ENCODE measurements around the gene TNFRSF18.

TNFRSF18 gene

DNA sequence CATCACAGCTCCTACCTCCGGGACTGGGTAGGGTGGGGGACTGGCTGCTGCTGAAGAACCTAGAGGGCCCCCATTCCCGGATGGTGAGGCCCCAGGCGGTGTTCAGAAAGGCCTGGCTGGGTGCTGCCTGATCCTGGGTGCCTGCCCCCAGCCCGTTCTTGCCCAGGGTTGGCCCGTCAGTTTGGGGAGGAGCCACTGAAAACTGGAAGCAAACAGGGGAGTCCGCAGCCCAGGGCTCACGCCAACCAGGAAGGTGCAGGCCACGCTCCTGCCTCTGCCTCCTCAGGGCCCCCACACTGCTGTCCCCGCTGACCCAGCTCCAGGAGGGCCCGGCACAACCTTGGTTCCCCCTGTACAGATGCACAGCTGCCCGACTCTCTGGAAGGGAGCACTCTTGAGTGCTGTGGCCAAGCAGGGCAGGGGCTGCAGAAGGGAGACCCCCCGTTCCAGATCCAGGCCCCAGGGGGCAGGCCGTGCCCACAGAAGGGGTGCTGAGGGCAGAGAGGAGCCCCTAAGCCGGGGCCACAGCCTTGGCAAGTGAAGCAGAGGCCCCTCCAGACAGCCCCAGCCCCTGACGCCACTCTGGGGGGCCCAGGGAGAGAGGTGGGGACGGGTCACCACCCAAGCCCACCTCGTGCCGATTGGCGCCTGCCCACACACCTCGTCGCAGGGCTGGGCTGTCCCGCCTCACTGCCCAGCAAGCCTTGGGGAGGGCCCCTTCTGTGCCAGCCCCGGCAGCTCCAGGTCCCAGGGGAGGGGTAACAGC, 34.6 kb upstream of the TNFRSF18 start:
- no peak for DNase-seq (ENCODE audit: low read depth)

- no peak for DNase-seq (ENCODE audit: low read depth)
Measured at GRCh38 chr1:1240348-1240732, 33.9 kb upstream of the TNFRSF18 start.

- no peak for DNase-seq (ENCODE audit: low read depth)
Measured at GRCh38 chr1:1239614-1240347, 33.4 kb upstream of the TNFRSF18 start.

- DNase-seq (ENCODE audit: low read depth) = no peak
Measured at GRCh38 chr1:1239227-1239613, 32.8 kb upstream of the TNFRSF18 start.

GRCh38 chr1:1238702-1239178, 32.3 kb upstream of the TNFRSF18 start:
- no peak for DNase-seq (ENCODE audit: low read depth)

- DNase-seq (ENCODE audit: low read depth) = no peak
Measured at GRCh38 chr1:1237874-1238701, 31.7 kb upstream of the TNFRSF18 start.

DNA sequence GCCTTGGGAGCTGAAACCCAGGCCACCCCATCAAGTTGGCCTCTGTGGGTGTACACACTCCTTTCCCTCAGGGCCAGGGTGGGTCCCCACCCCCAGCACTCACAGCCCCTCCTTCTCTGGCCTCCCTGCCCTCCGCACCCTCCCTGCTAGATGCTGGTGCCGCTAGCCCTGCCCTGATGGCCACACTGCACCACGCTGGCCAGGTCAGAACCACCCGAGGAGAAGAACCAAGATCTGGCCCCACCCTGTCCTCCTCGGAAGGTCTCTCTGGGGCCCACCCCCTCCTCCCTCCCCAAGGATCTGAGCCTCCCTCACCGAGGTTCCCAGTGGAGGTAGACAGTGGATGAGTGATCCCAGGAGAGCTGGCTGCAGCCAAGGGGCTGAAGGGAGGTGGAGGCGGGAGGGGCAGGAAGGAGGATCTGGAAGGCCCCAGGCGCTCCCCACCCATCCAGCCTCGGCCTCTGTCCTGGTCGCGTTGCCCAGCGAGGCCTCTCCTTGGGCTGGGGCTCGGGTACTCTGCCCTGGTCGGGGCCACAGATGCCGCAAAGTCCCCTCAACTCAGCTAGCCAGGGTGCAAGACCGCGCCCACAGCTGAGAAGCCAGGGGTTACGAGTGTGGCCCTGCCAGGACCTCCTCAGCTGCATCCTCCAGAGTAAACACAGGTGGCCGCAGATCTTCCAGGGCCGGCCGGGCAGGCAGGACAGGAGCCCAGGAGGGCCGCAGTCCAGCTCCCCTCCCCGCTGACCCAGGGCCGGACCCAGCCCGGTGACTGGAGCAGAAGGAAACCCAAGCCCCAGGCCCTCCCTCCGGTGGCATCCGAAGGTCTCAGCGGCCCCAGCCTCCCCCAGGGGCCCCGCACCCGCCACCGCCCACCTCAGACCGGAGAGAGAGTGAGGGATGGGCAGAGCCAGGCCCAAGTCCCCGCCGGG, 30.8 kb upstream of the TNFRSF18 start:
- DNase-seq (ENCODE audit: low read depth) = no peak

DNA sequence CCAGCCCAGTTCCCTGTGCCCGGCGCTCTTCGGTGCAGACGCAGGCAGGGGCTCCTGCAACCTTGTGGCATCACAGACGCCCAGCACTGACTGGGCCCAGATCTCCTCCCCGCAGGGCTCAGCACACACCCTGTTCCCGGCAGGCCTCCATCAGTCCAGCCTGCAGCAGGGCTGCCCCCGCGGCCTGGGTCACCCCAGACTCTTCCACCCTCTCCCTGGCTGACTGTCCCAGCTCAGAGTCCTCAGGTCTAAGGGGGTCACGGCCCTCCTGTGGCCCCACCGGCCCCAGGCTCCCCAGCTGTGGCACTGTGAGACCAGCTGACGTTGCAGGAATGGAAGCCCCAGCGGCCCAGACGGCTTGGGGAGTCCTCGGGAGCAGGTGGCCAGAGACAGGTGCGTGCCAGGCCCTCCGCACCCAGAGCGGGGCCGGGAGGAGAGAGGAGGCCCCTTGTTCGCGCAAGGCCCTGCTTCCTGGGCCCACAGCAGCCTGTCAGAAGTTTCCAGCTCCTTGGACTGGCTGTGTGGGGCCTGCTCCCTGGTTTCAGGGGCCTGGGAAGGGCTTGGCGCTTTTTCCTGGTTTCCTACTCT, 29.9 kb upstream of the TNFRSF18 start:
- DNase-seq (ENCODE audit: low read depth) = no peak

DNA sequence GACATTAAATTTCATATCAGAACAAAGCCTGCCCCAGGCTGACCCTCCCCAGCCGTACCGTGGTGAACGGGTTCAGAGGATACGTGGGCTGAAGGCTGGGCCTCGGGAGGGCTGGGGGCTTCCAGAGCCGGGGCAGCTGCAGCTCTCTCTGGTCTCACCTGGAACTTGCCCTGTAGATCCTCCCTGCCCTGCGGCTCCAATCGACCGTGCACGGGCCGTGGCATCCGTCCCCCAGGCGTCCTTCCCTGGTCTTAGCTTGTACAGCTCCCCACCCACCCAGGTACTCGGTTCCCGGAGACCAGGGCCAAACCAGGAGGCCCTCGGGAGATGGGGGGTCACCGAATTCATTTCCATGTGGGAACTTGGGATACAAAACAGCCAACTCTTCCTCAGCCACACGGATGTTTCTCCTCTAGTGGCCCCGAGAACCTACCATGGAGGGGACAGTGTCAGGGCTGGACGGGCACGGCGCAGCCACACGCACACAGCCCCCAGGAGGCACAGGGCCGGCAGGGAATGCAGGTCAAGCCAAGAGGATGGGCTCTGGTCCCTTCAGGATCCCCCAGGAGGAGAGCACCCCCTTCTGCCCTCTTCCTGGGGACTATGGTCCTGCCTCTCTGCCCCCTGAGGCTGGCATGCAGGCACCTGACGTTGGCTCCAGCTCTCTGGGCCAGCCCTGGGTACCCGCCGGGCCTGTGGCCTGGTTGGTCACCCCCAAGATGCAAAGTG, 28.8 kb upstream of the TNFRSF18 start:
- DNase-seq (ENCODE audit: low read depth) = no peak

DNA sequence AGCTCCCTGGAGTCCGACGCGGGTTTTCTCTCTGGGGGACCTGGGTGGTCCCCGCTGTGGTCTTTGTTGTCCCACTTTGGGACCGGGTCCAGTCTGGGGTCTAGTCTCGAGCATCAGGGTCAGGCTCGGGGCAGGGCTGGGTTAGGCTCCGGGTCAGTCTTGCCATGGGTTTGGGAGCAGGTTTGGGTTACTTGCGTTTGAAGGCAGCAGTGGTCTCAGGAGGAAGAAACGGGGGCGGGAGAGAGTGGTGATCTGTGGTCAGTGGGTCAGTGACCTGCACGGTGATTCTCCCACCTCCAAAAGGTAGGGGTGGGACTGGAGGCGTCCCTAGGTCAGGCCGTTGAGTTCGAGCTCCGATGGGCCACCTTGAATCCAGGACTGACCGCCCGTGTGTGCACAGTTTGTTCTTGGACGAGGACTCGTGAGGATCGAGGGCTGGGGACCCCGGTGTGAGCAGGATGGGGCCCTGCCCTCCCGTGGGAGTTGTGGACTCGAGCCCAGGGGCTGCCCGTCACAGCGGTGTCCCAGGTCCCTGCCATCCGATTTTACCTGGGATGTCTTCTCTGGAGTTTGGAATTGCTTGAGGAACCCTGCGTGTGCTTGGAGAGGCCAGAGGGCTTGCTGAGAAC, 27.9 kb upstream of the TNFRSF18 start:
- no peak for DNase-seq (ENCODE audit: low read depth)

- DNase-seq (ENCODE audit: low read depth) = no peak
Measured at GRCh38 chr1:1233567-1233892, 27.1 kb upstream of the TNFRSF18 start.

DNA sequence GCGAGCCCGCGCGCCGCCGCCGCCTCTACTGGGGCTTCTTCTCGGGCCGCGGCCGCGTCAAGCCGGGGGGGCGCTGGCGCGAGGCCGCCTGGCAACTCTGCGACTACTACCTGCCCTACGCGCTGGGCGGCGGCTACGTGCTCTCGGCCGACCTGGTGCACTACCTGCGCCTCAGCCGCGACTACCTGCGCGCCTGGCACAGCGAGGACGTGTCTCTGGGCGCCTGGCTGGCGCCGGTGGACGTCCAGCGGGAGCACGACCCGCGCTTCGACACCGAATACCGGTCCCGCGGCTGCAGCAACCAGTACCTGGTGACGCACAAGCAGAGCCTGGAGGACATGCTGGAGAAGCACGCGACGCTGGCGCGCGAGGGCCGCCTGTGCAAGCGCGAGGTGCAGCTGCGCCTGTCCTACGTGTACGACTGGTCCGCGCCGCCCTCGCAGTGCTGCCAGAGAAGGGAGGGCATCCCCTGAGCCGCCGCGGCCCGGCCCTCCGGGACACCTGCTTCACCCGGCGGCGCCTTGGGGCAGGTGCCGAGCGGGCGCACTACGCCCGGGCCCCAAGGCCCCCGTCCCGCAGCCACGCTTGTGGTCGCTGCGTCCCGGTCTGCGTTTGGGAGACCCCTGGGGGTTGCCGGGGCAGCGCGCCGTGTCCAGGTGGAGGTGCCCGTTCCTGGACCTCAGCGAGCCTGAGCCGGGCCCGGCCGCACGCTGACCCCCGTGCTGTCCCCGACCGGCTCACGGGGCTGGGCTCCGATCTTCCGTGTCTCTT, 26.6 kb upstream of the TNFRSF18 start:
- no peak for DNase-seq (ENCODE audit: low read depth)

GRCh38 chr1:1232208-1232795, 25.9 kb upstream of the TNFRSF18 start, which contains the start of gene B3GALT6:
Gene B3GALT6 (plus strand): TSS chr1:1232237. CDS start chr1:1232279, 42 bp downstream.
- DNase-seq (ENCODE audit: low read depth) = no peak

DNA sequence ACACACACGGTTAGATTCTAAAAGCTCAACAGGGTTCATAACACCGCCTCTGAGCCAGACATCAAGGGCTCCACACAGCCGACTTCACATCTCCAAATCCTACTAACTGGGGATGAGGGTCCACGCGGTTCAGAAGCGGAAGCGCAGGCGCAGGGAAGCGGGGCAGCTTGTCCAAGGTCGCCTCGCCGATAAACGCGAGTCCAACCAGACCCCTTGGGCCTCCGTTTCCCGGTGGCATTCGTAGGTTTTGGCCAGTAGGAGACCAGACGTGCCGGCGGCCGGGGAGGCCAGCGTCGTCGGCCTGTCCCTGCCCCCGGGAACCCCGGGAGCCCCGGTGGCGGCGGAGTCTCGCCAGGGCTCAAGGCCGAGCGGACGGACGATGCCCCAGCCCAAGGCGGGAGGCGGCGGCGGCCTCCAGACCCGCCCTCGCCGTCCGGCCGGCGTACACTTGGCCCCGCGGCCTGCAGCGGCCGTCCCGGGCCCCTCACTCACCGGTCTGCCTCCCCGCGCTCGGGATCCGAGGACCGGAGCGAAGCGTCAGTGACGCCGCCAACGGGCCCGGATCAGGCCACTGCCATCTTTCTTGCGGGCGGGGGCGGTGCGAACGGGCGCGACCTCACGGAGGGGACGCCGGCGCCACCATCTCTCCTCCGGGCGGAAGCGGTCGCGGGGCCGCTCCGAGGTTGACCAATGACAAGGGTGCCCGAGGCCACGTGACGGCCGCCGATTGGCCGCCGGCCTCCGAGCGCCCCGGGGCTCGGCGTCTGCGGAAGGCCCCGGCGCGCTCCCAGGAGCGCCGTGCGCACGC, 25.2 kb upstream of the TNFRSF18 start, which contains the start of gene SDF4:
TSS of gene SDF4 (minus strand) at position 602 of the 808 bp plus-strand sequence. CDS start 3,229 bp downstream, outside the sequence.
- DNase-seq (ENCODE audit: low read depth) = peak; percentile 95

DNA sequence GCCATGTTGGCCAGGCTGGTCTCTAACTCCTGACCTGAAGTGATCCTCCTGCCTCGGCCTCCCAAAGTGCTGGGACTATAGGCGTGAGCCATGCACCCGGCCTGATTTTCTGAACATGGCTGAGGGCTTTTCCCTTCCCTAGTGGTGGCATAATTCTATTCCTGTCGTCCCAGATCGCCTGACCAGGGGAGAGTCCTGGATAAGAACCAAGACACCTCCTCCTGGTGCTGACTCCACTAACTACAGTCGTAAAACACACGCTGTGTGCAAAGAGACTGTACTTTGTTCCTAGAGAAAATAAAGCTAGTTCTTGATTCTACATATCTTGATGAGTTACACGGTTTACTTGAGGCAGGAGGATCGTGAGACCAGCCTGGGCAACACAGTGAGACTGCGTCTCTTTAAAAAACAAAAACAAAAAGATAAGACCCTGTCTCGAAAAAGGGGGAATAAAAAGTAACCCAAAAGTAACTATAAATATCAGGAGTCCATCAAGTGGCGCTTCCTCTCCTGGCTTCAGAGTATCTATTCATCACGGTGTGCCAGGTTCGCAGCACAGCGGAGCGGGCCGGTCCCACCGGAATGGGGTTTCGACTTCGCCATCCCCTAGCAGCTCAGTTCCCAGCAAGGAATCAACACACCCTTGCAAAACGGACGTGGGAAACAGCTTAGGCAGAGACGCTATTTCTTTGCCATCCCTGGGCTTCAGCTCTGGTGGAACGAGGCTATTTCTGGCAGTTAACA, 24.4 kb upstream of the TNFRSF18 start:
- no peak for DNase-seq (ENCODE audit: low read depth)

DNA sequence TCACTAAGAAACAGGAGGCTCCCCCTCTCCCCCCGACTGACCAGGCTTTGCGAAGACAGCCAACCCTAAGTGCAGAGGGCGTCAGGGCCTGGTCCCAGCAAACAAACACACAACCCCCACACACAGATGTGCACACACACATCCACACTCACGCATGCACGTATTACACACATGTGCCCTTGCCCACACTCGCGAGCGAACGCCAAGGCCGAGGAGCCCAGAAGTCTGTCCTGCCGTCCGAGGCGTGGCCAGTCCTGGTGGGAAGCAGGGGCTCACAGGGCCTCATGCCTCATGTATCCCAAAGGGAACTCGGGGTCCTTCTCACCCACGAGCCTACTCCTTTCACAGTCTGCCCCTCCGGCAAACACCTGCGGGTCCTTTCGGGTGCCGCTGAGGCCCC, 23.4 kb upstream of the TNFRSF18 start:
- DNase-seq (ENCODE audit: low read depth) = no peak

Measured in stimulated activated CD8-positive, alpha-beta memory T cell treated with anti-CD3 and anti-CD28 coated beads, Interleukin-4, amount 100 ng/mL, for 24 hours (primary cell).